ENCODE data around the gene COX7C. TPM values are rescaled to one million over a fixed set of nuclear protein-coding genes. Genes with fewer than 3 reads are reported as not detected.

The COX7C gene
- total RNA-seq, 2 experiments from 2014 or later: 701 to 738 TPM

GRCh38 chr5:86579502-86579901, 38.2 kb upstream of the COX7C start:
- intact Hi-C loops (cut with micrococcal nuclease): no loop called here
- H3K27ac Mint-ChIP-seq: no peak overlapping the region

GRCh38 chr5:86596476-86596875, 21.3 kb upstream of the COX7C start:
- no peak for DNase-seq
- no peak for TF ChIP-seq CTCF (IDR thresholded peaks at IDR 0.05)

More at GRCh38 chr5:86579502-86579901, 38.2 kb upstream of the COX7C start:
- Mint-ChIP-seq H3K36me3 (ENCODE audit: low read depth) (no peaks in the 10 kb centered on the region), H3K4me1 (ENCODE audit: low read depth) (no peaks in the 10 kb centered on the region), H3K9me3 (no peaks in the 10 kb centered on the region), H3K4me3 (no peak overlapping the region), H3K27me3 (peaks cover 5% of the 10 kb centered on the region)
- no peak for TF ChIP-seq CTCF (IDR thresholded peaks at IDR 0.05)
- ChIA-PET CTCF (no interaction called here), POLR2A (no interaction called here)
- ATAC-seq: no peak
- DNase-seq: no peak

GRCh38 chr5:86605881-86606280, 11.9 kb upstream of the COX7C start:
- TF ChIP-seq CTCF (IDR thresholded peaks at IDR 0.05): no peak
- Mint-ChIP-seq H3K27ac (no peak overlapping the region), H3K36me3 (ENCODE audit: low read depth) (no peaks in the 10 kb centered on the region), H3K9me3 (no peaks in the 10 kb centered on the region), H3K4me3 (no peak overlapping the region), H3K4me1 (ENCODE audit: low read depth) (no peaks in the 10 kb centered on the region), H3K27me3 (peaks cover 5% of the 10 kb centered on the region)
- ATAC-seq (no peak), DNase-seq (no peak)
- POLR2A ChIA-PET: no interaction called here
- intact Hi-C loops (cut with micrococcal nuclease): no loop called here
- CTCF ChIA-PET: no interaction called here

More at GRCh38 chr5:86596476-86596875, 21.3 kb upstream of the COX7C start:
- Mint-ChIP-seq H3K27ac (no peak overlapping the region), H3K27me3 (peaks cover 27% of the 10 kb centered on the region), H3K36me3 (ENCODE audit: low read depth) (no peaks in the 10 kb centered on the region), H3K4me3 (no peak overlapping the region), H3K4me1 (ENCODE audit: low read depth) (no peaks in the 10 kb centered on the region), H3K9me3 (no peaks in the 10 kb centered on the region)
- ChIA-PET CTCF (no interaction called here), POLR2A (no interaction called here)
- ATAC-seq: no peak
- intact Hi-C loops (cut with micrococcal nuclease): no loop called here

- Mint-ChIP-seq H3K27ac (no peak overlapping the region), H3K4me1 (ENCODE audit: low read depth) (peaks cover 5% of the 10 kb centered on the region), H3K4me3 (no peak overlapping the region), H3K27me3 (peaks cover 19% of the 10 kb centered on the region), H3K36me3 (ENCODE audit: low read depth) (peaks cover 13% of the 10 kb centered on the region), H3K9me3 (peaks cover 5% of the 10 kb centered on the region)
- ChIA-PET POLR2A (no interaction called here), CTCF (no interaction called here)
- intact Hi-C loops (cut with micrococcal nuclease): no loop called here
- DNase-seq (no peak), ATAC-seq (no peak)
- TF ChIP-seq CTCF (IDR thresholded peaks at IDR 0.05): no peak
These were observed 4.3 kb upstream of the COX7C start for GRCh38 chr5:86613455-86613854.

- peaks cover 51% of the 10 kb centered on the region for H3K36me3 Mint-ChIP-seq (ENCODE audit: low read depth)
- H3K27me3 Mint-ChIP-seq: peaks cover 11% of the 10 kb centered on the region
- peaks cover 20% of the 10 kb centered on the region for H3K4me1 Mint-ChIP-seq (ENCODE audit: low read depth)
- H3K27ac Mint-ChIP-seq: peak overlapping the region; percentile 100
- CTCF ChIA-PET: no interaction called here
- H3K4me3 Mint-ChIP-seq: peak overlapping the region; percentile 100
- no peak for TF ChIP-seq CTCF (IDR thresholded peaks at IDR 0.05)
- POLR2A ChIA-PET: no interaction called here
- ATAC-seq: no peak
- DNase-seq: no peak
- H3K9me3 Mint-ChIP-seq: peaks cover 5% of the 10 kb centered on the region
- intact Hi-C loops (cut with micrococcal nuclease): no loop called here
These were observed 409 bp upstream of the COX7C start for GRCh38 chr5:86617309-86617755.

All from activated CD8-positive, alpha-beta T cell treated with anti-CD3 and anti-CD28 coated beads for 36 hours (primary cell).